ENCODE data around the gene KRT2.

DNA sequence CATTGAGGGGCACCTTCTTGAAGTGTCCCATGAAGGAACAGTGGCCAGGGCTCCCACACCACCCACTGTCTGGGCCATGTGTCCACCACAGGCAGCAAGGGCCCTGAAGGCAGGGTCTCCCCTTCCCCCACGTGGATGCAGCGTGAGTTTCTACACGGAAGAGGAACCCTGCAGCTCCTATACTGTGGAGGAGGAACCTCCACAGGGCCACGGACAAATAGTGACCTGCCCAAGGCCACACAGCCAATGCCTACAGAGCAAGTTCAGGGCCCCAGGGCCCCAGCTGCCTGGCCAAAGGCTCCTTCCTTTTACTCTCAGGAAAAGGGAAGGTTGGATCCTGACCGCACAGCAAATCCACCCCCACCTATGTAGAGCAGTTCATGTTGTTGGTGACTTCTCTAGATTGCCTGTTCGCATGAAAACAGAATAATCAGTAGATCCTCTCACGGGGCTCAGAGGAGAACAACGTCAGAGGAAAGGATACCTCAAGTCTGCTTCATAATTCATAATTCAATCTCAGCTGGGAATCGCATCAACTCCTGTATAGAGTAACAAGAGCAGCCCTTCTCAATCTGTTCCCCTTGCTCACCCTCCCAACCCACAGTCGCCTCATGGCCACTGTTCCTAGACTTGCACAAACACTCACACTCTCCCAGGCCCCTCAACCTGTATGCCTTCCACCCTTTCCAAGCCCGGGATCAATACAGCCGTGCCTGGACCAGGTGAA lies 22.6 kb downstream of the KRT2 start:
- TF ChIP-seq SUZ12 (IDR thresholded peaks at IDR 0.05; ENCODE audit: extremely low read depth, insufficient read depth, insufficient read length) (no peak), ZNF274 (IDR thresholded peaks at IDR 0.05; ENCODE audit: low read depth, low read length) (no peak)
